NCI-H2081 (cell line): ENCODE results near the gene NPLOC4.
"Not testable (repeated sequence)": the region's sequence is repeated elsewhere in the genome, so short reads cannot be mapped to it uniquely, and the experiment has no call there.

ENCODE experiments used
- DNase-seq, 2 experiments: peaks; one replicate each; lab custom pipeline; 2025; lab: John Stamatoyannopoulos, UW

NPLOC4 gene

DNA sequence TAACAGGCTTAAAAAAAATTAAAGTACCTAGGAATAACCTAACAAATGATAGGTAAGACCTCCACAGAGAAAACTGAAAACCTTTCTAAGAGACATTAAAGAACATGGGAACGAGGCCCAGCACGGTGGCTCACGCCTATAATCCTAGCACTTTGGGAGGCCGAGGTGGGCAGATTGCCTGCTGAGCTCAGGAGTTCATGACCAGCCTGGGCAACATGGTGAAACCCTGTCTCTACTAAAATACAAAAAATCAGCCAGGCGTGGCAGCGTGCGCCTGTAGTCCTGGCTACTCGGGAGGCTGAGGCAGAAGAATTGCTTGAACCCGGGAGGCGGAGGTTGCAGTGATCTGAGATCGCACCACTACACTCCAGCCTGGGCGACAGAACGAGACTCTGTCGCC, 52.1 kb downstream of the NPLOC4 start:
- DNase-seq, result not testable (repeated sequence)

DNA sequence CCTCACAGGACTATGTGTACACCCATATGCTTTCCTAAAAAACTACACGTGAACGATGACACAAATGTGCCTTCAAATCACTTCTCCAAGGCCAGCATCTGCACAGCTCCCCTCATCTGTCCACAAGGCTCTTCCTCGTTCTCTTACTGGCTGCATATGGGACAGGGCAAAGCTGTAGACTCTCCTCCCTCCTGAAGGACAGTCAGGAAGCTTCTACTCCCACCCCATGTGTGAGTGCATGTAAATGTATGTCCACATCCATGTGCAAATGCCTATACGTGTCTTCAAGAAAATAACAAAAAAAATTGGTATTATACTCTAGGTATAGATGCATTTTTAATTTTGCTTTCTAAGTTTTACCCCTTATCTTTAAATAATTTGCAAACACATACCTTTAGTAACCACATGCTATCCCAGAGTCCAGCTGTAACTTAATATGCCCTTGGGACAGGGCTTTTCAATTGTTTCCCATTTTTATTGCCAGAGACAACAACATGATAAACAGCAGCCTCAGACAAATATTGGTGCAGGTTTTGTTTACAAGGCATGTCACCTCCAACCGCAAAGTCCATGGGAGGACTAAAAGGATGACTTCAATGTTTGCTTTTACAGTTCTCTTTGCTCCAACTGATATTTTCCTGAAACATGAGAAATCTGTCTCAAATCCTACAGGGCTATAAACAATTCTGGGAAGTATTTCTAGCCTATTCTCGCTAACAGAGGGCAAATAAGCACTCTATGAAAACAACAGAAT, 53.1 kb downstream of the NPLOC4 start:
- DNase-seq, result no peak

DNA sequence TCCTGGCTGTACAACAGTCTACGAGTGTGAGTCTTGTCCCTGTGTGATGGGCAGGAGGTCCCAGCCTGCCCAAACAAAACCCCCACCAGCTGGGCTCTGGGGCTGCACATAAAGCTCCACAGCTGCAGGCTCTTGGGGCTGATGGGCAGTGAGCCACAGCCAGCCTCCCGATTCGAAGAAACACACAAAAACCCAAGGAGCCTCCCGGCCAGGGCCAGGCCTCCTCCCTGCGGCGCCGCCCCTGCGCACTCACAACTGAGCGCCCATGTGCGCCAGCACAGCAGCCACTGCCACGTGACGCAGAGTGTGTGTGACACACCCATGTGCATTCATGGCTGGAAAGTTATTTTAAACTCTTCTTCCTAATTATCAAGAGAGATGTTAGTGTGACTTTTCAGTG, 54.2 kb downstream of the NPLOC4 start:
- DNase-seq, result no peak

DNA sequence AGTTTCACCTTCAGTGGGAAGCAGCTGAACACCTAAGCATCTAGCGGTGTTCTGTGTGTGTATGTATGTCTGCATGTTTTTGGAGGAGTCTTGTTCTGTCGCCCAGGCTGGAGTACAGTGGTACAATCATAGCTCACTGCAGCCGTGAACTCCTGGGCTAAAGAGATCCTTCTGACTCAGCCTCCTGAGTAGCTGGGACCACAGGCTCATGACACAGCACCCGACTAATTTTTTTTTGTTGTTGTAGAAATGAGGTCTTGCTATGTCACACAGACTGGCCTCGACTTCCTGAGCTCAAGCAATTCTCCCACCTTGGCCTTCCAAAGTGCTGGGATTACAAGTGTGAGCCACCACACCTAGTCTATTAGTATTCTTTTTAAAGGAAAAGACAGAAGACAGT, 54.6 kb downstream of the NPLOC4 start:
- DNase-seq, result no peak

DNA sequence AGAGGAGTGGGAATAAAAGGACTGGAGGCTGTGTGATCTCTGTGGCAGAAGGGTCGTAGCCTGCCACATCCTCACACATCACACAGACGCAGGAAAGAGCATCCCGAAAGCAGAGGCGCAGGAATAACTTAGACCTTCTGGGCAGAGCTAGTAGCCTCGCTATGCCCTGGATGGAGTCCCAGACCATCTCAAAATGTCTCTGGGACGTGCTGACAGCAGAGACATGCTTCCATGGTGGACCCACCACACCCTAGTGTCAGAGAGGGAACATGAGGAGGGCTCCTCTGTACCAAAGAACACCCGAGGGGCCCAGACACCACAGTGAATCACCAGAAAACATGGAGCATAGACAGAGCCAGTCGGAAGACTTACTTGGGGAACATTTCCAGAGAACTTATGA, 55.2 kb downstream of the NPLOC4 start:
- DNase-seq, result no peak

DNA sequence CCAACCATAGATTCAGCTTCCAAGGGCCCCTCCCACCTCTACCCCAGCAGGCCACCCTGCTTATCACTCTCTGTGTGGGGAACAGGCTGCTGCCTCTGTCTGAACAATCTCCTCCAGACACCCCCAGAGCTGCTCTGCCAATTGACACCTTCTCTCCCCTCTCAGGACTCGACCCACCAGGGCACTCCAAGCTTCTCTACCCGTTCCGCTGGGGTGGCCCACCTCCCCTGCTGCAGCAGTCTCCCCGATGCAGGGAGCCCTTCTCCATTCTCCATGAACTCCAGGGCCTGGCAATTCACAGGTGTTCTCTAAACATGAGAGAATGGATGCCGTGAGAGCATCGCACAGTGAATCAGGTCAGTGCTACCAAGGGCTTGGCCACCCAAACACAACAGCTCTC, 56.4 kb downstream of the NPLOC4 start:
- DNase-seq, result no peak

DNA sequence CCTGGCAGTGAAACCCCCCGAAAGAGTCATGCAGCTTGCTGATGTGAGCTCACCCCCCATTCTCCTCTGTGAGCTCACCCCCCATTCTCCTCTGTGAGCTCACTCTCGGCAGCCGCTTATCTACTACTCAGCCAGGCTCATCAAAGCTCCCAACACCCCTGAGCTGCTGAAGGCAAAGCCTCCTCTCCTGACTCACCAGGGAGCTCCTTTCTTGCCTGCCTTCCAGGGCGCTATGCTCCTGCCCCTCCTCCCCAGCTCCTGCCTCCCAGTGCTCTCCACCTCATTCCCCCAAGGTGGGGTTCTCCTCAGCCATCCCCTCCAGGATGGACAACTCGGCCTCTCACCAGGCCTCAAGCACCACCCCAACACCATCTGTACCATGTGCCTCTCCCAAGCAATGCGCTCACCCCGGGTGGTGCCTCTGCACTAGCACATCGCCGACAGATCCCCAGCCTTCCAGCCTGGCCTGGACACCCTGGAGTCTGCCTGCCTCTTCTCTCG, 57.0 kb downstream of the NPLOC4 start:
- DNase-seq, result no peak

DNA sequence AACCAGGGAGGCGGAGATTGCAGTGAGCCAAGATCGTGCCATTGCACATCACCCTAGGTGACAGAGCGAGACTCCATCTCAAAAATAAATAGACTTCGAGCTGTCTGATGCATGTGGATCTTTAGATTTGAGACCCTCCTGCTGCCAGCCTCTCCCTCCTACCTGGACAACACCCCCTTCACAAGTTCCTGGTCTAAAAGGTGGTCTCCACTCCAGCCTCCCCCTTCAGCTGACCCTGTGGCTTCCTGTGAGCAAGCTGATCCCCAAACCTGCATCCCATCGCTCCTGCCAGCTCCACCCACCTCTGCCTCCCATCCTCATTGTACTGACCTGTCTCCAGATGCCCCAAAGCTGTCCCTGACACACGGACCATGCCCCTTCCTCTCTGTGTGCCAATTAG, 57.6 kb downstream of the NPLOC4 start:
- no peak for DNase-seq

DNA sequence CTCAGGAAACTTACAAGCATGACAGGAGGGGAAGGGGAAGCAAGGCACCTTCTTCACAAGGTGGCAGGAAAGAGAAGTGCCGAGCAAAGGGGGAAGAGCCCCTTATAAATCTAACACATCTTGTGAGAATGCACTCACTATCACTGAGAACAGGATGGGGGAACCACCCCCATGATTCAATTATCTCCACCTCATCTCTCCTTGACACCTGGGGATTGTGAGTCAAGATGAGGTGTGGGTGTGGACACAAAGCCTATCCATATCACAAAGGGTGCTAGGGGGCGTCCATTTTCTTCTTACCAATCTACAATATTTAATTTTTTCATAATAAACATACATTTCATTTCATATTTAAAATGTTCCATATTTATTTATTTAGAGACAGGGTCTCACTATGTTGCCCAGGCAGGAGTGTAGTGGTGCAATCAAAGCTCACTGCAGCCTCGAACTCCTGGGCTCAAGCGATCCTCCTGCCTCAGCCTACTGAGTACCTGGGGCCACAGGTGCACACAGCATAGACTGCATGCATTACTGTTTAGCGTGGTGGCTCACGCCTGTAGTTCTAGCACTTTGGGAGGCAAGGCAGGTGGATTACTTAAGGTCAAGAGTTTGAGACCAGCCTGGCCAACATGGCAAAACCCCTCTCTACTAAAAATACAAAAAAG, 58.2 kb downstream of the NPLOC4 start:
- no peak for DNase-seq

DNA sequence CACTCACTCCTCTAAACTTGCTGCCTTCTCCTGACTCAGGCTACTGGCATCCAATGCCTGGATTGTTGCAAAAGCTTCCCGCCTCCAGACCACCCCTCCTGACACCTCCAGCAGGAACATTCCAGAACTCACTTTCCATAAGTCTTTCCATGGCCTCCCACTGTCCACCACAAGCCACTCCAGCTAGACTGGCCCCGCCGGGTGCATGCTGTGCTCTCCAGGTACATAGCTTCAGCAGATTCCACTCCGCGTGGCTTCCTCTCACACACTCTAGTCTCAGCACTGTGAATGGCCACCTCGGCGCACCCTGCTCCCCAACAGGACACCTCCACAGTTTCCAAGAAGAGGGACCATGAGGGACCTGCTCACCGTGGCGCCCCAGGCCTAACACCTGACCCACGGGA, 58.9 kb downstream of the NPLOC4 start:
- DNase-seq, result no peak

DNA sequence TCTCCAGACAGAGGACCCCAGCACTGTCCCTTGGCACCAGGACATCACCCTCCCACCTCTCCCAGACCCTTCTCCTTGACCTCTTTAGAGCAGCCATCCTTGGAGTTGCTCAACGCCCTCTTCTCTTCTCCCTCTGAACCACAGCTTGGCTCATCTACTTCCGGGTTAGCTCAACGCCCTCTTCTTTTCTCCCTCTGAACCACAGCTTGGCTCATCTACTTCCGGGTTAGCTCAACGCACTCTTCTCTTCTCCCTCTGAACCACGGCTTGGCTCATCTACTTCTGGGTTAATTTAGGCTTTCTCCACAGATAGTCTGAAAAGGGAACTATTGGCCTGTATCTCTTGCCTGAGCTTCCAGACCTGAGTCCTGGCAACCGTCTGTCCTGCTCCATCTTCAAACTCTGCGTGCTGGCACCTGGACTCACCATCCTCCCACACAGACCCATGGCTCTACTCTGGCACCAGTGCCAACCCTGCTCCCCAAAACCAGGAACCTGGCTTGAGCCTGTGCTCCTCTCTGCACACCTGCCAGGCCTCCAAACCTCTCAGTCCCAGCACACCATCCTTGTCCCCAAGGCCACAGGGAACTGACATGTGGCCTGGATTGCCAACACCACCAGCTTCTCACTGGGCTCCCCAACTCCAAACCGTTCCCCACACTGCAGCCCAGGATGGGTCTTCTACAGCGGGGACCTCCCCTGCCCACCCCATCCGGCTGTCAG, 59.5 kb downstream of the NPLOC4 start:
- no peak for DNase-seq

DNA sequence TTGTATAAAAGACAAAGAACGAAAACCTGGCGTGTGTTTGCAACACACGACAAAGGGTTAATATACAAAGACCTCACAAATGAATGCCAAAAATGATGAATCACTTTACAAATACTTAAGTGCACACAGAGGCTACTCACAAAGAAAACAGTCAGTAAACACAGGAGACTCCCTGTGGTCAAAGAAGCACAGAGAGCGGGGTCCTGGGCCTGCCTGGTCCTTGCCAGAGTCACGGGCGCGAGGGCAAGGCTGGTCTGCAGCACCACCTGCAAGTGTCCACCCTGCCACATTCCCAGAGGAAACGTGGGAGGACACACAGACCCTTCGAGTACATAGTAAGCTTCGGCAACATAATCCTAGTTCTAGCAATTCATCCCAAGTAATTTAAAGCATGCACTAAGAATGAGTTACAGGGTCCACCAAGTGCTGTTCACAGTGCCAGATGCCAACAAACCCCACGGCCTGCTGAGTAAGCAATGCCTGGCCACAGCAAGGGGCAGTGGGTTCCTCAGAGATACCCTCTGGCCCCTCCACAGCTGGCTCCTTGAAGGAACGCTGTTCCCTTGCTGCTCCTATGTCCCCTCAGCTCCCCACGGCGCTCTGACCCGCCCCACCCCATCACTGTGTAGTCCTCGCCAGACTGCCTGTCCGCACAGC, 60.2 kb downstream of the NPLOC4 start:
- peak in 1 of 2 experiments; percentile 38 for DNase-seq

DNA sequence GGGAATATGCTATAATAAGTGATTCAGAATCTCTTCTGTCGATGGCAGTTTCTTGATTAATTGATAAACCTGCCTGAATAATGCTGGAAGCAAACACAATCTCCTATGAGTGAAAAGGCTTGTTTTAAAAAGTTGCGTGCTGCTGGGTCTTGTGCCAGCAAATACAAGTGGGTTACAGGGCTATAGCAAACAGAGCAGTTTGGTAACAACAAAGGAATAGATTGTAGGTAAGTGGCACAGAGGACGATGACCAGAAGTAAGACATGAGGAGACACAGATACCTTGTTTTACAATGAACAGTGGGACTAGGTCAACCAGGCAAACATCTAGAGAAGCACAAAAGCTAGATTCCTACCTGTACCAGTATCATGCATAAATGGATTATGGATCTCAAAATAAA, 61.1 kb downstream of the NPLOC4 start:
- DNase-seq, result no peak

DNA sequence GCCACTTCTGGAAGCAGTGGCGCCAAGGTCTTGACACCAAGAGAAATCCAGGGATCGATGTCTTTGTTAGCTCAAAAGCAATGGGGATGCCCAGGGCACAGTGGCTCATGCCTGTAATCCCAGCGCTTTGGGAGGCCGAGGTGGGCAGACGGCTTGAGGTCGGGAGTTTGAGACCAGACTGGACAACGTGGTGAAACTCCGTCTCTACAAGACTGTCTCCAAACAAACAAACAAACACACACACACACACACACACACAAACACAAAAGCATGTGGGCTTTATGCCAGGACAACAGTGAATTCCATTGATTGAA, 62.3 kb downstream of the NPLOC4 start:
- DNase-seq, result no peak

DNA sequence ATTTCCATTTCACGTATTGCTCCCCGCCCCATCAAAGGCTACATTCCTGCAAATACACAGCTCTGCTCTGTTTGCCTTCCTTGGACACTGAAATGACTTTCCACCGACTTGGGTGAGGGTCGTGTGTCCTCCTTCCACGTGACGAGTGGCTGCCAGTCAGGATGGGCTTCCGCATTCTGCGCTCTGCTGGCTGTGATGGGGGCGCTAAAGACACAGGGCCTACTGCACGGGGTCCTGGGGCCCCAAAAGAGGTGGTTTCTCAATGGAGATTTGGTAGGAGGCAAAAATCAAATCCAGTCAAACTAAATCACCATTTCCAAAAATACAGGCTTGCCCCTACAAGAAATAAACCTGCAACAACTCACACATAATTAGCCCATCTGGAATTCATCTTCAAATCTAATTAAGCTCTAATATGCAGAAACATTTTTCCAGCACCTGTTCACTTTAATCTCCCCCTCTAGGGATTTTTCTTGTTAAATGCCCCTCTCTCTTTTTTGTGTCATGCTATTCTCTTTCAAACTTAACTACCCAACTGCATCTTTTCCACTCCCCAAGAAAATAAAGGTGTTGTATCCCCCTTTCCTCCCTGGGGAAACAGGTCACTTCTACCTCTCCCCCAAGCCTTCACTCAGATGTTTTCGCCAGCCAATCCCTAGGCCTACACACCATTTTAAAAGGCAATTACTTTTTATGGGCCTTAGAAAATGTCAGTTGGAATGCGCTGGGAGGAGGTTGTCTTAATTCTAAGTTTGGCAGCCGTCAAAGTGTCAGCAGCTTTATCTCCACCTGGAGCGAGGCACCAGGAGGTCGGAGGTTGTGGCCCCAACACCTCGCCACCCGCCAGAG, 62.9 kb downstream of the NPLOC4 start:
- no peak for DNase-seq

DNA sequence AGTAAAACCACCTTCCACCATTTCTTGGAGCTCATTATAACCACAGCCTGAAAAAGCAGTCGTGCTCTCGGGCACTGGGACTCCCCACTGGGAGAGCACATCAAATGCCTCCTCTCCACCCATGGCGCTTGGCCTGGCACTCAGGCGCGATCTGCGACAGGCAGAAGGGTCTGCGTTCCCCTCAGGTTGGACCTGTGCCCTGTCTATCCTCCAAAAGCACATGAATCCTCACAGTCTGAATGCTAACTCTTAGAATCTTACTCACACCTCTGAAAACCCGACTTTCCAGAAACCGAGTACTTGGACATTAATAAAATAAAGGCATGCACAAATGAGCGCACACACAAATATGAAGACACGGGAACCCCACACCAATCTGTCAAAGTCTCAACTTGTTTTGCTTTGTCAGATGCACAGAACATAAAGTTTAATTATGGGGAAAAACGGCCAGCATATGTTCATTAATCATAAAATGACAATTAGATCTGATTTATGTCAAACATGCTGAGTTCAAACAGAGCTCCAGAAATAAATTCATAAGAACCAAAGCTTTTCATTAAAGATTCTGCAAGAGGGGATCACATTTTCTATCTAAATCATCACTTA, 64.2 kb downstream of the NPLOC4 start:
- DNase-seq, result peak in 1 of 2 experiments; percentile 43

DNA sequence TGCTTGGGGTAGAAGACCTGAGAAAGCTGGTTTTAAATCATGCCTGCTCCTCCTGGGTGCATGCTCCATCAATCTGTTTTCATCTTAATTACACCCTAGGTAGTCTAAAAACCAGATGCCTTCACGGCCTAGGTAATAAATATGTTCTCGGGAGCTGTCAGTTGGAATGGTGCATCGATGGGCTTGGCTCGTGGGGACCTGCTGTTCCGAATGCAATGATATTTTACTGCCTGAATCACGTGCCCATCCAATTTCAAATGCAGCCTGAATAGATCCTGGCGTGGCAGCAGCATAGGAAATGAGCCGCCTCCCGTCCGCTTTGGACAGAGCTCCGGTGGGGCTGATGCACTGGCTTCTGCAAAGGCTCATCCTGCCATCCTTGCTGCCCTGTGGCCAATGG, 65.9 kb downstream of the NPLOC4 start:
- no peak for DNase-seq

DNA sequence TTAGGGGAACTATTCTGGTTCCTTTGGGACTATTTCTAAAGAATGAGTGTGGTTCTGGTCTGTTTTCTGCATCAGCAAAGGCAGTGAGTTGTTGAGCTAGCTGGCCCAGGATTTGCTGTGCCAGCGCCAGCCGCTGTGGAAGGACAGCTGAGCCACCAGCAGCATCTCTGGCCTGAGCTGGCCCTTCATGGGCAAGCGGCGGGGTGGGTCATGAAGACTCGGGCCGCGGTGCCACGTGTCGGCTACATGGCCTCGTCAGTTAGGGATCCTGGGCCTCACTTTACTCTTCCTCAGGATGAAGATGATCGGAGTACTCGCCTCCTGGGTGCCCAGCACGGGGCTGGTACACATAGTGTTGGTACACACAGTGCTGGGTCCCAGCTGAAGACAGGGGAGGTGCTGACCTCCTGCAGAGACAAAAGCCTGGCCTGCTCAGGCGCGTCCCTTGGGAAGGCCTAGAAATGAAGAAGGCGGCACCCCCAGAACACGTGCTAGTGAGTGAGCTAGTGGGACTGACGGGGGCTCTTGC, 66.9 kb downstream of the NPLOC4 start:
- no peak for DNase-seq

DNA sequence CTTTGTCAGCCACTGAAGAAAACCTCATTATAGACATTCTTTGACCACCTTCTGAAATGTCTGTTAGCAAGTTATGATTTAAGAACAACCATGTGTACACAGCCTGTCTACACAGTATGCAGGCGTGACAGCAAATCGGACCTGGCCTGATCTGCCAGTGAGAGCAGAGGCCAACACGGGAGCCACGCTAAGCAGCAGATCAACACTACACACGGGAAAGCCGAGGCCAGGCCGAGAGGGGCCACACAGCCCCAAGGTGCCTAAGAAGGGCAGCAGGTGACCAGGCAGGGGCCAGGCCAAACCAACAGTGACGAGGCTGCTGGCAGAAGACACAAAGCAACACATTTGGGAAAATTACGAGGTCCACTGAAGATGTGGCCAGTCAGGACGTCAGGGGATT, 68.5 kb downstream of the NPLOC4 start:
- no peak for DNase-seq

DNA sequence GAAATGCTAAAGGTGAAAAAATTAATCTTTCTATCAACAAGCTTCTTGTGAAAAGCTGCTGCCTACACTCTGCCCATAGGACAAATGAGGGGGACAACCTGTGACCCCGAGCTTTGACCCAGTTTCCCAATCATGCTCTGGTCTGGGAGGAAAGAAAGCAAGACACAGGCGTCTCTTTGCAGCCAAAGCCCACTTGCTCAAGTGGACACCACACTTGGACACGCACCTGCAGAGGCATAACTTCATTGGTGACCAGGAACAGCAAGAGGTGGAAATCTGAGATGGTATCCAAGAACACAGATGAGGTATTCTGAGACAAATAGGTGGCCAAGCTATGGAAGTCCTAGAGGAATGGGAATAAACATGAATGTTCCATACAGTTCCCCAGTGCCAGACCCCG, 69.7 kb downstream of the NPLOC4 start:
- DNase-seq, result no peak
